NCI-H748 (cell line): ENCODE measurements around the gene CSK.
"Not testable (repeated sequence)": the region's sequence is repeated elsewhere in the genome, so short reads cannot be mapped to it uniquely, and the experiment has no call there.

Source experiments
- DNase-seq: peaks from one replicate; lab custom pipeline; 2025; ENCODE audit not compliant: unreplicated experiment; lab: John Stamatoyannopoulos, UW

Gene CSK

GRCh38 chr15:74770211-74770903 lies 11.5 kb upstream of the CSK start:
- DNase-seq, result no peak

- no peak for DNase-seq
These were observed 8.6 kb upstream of the CSK start for GRCh38 chr15:74773329-74773728.

DNA sequence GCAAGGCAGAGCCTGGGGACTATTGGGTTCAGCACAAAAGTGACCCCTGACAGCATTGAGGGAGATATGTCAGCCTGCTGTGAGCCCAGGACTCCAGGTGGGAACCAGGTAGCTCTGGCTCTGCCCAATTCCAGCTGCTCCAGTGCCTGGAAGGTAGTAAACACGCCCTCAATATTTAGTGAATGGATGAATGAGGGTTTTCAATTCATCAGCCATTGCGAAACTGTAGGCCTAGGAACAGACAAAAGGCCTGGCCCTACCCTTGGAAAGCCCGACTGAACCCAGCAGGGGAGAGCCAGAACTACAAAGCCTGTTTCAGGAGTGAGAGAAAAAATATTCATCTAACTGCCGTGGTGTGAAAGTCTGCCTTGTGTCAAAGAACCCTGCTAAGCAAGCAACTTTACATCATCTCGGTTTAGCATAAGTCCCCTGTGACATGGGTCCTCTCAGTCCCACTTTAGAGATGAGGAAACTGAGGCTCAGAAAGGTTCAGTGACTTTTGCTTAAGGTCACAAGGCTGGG lies 8.1 kb upstream of the CSK start:
- DNase-seq, result peak; percentile 31

GRCh38 chr15:74775132-74775562 lies 6.7 kb upstream of the CSK start:
- no peak for DNase-seq

DNA sequence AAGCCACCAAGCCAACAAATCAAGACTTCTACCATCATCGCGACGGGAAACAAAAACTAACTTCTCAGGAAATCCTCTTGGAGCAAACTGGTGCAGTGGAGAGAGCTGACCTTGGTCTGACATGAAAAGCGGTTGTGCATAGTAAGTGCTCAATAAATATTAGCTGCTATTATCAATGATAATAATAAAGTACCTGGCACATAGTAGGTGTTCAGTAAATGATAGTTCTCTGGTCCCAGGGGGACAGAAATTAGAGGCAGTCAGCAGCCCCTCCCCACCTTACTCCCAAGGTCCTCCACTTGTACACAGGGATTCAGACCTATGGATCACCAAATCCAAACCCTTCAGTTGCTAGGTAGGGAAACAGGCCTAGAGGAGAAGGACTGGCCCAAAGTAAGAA lies 6.0 kb upstream of the CSK start:
- DNase-seq, result no peak

DNA sequence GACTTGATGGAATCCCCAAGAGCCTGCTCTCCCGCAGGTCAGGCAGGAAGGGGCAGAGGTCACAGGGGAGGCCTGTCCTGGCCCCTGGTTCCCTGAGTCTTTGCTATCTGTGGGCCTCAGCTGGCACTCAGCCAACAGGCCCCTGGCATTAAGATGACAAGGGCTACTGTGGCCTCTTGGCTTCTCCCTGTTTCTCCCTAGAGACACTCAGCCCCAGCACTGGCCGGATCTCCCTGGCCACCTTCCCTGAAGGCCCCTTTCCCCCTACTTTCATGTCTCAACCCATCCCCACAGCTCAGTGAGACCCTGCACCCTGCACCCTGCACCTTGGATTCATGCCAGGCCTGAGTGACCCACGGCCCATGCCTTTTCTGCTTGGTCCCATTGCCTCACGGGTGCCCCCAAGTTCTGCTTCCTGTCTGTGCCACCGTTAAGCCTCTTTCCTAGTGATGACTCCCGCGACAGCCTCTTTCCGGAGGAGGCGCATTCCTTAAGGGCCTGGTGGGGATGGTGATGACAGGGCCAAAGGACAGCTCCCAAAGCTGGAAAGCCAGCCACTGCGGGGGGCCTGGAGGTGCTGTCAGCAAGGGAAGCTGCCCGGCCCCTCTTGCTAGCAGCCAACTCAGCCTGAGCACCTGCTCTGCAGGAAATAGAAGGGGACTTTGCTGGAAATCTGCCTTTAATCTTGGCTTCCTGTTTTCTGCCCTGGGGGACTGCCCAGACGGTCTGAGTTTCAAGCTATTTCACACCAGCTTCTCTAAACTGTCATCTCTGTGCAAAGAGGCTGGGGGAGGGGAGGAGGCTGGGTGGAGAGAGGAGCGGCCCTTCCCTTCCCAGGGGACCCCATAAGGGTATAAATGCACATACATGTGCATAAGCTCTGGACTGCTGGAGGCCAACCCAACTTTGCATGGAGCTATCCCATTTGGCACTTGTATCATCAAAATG lies 4.8 kb upstream of the CSK start:
- no peak for DNase-seq

GRCh38 chr15:74777769-74778598 lies 3.9 kb upstream of the CSK start:
- DNase-seq, result no peak

DNA sequence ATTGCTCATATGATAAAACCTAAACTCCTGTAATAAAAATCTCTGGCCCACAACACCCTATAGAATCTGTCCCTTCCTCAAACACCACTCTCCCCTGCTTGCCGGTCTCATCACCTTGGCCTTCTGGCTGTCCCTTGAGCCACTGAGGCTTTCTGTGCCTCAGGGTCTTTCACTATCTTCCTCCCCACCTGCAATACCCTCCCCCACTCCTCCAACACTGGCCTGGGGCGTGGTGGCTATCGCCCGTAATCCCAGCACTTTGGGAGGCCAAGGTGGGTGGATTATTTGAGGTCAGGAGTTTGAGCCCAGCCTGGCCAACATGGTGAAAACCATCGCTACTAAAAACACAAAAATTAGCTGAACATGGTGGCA lies 3.3 kb upstream of the CSK start:
- DNase-seq, result no peak

GRCh38 chr15:74779162-74779648 lies 2.7 kb upstream of the CSK start:
- DNase-seq, result no peak

GRCh38 chr15:74780523-74781430 lies 1.1 kb upstream of the CSK start:
- DNase-seq, result no peak

DNA sequence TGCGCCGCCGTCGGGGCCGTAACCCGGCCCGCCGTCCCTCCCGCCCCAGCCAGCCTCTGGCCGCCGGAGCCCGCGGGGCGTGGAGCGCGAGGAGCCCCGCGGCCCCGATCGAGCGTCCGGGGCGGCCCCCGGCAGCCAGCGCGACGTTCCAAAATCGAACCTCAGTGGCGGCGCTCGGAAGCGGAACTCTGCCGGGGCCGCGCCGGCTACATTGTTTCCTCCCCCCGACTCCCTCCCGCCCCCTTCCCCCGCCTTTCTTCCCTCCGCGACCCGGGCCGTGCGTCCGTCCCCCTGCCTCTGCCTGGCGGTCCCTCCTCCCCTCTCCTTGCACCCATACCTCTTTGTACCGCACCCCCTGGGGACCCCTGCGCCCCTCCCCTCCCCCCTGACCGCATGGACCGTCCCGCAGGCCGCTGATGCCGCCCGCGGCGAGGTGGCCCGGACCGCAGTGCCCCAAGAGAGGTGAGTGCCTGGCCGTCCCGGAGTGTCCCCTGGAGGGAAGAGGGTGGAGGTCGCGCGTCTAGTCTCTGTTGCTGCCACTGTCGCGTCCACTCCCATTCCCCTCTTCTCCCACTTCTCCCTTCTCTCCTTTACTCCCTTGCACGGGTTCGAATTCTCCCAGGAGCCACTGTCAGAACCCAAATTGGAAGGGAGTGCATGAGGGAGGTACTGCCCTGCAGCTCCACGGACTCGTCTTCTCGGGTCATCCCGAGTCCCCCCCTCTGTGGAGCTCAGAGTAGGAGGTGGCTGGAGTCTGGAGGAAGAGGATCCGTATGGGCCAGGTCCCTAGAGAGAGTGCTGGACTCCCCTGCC lies 585 bp downstream of the CSK start:
- DNase-seq, result peak; percentile 34

GRCh38 chr15:74783072-74783807 lies 1.4 kb downstream of the CSK start:
- no peak for DNase-seq

DNA sequence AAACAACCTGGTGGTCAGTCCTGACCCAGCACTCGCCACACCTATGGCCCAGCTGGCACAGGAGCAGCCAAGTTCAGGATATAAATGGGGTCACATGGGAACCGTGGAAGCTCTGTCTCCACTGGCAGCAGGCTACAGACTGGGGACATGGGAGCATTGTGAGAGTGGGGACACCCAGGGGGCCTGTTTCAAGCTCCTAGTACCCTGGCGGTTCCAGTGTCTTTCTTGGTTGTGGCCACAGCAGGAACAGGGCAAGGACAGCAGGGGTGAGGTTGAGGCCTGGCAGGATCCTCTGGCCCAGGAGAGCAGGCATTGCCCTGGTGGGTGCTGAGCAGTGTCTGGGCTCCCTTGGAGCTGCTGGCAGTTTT lies 1.9 kb downstream of the CSK start:
- no peak for DNase-seq

GRCh38 chr15:74784426-74785193 lies 2.7 kb downstream of the CSK start:
- DNase-seq, result no peak

DNA sequence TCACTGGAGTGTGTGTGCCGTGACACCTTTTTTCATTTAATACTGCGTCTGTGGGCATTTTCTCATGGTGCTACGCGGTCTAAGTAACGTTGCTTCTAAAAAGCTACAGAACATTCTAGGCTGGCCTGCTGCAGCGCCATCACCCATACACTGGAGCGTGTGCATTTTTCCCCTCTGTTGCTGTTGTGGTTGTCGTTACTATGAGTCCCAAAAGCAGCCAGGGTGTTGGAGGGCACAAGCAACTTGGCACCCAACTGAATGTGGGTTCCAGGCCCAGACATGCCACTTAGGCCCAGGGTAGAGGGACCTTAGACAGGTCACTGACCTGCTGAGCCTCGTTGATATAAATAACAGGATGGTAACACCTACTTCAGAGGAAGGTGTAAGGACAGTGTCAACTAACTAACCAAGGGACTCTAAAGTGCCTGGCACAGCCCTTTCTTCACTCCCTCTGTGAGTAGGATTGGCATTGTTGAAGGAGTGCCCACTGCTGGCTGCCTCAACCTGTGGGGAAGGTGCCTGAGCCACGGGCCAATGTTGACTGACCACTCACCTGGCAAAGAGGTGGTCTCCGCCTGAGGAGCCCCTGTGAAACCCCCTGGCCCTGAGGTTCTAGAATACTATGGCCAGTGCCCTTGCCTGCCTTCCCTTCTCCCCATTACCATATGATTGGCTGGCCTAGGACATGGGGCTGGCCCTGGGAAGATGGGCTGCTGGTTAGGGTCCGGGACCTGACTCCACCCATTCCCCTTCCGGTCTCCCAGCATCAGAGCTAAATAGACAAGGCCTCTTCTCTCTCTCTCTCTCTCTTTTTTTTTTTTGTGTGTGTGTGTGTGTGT lies 3.5 kb downstream of the CSK start:
- no peak for DNase-seq

- not testable (repeated sequence) for DNase-seq
These were observed 4.2 kb downstream of the CSK start for GRCh38 chr15:74786081-74786480.
